T-cell (primary cell): ENCODE data around the gene SDHA. TPM values are rescaled to one million over a fixed set of nuclear protein-coding genes. Genes with fewer than 3 reads are reported as not detected.

ENCODE experiments used
- ATAC-seq, 4 experiments: fragments of 200-7000 bp in 3 of 4; fragments of 150-1000 bp in 1 of 4; cut with Tn5 transposase; replicated peaks in 1 of 4; 1 replicate in 3 of 4; 2 replicates in 1 of 4; pipeline ENCODE4 v1.10.0; 2021; ENCODE audit warnings: moderate library complexity in 3 of 4, mild to moderate bottlenecking in 2 of 4, moderate number of reproducible peaks in 1 of 4
- CTCF ChIA-PET, 2 donors: fragments of 300-600 bp; sonication (Branson Sonifier 250); formaldehyde crosslinking; loops; one replicate each; lab custom pipeline; 2022; ENCODE audit warnings: antibody characterized with exemption in 2 of 2; lab: Charles Lee
- POLR2A ChIA-PET, 2 donors: fragments of 300-600 bp; sonication (Branson Sonifier 250); formaldehyde crosslinking; loops; one replicate each; lab custom pipeline; 2022; ENCODE audit warnings: antibody characterized with exemption in 2 of 2; lab: Charles Lee
- DNase-seq, 35 experiments: peaks; one replicate each; pipeline versions ENCODE4 v3.0.0 to v3.0.0-alpha.2; 2013 to 2023
- H3K27ac ChIP-seq: one replicate; pipeline ENCODE4 v1.5.1; 2013; ENCODE audit warnings: low read length
- H3K27me3 ChIP-seq, 2 experiments: replicated peaks in 1 of 2; 1 replicate in 1 of 2; 2 replicates in 1 of 2; pipeline versions ENCODE4 v1.6.1 to v1.7.0; 2013; ENCODE audit warnings: low read length in 1 of 2, mixed read lengths in 1 of 2; ENCODE audit not compliant: control insufficient read depth in 2 of 2, insufficient read depth in 2 of 2; ENCODE audit errors: extremely low read depth in 1 of 2
- H3K36me3 ChIP-seq, 2 donors: 1 replicate in 1 of 2; 2 replicates in 1 of 2; pipeline versions ENCODE4 v1.6.1 to v1.7.0; 2013; ENCODE audit warnings: low read length in 1 of 2; ENCODE audit not compliant: control insufficient read depth in 2 of 2, insufficient read depth in 1 of 2; ENCODE audit errors: extremely low read depth in 1 of 2
- H3K4me1 ChIP-seq, 2 experiments: 1 replicate in 1 of 2; 2 replicates in 1 of 2; pipeline versions ENCODE4 v1.6.1 to v1.7.0; 2013; ENCODE audit warnings: low read length in 2 of 2, mixed read lengths in 1 of 2; ENCODE audit not compliant: insufficient read depth in 2 of 2, control insufficient read depth in 1 of 2; ENCODE audit errors: extremely low read depth in 1 of 2
- H3K4me3 ChIP-seq, 2 donors: 1 replicate in 1 of 2; 2 replicates in 1 of 2; pipeline versions ENCODE4 v1.5.1 to v1.7.0; 2013; ENCODE audit warnings: mild to moderate bottlenecking in 2 of 2, low read length in 1 of 2, moderate library complexity in 1 of 2; ENCODE audit not compliant: control insufficient read depth in 1 of 2; ENCODE audit errors: extremely low read depth in 1 of 2
- H3K9me3 ChIP-seq: 2 replicates; pipeline ENCODE4 v1.7.0; 2013
- H3K27ac Mint-ChIP-seq, 2 donors: one replicate each; pipeline ENCODE4 v1.8.0; 2020 to 2021; ENCODE audit warnings: mild to moderate bottlenecking in 2 of 2, mixed read lengths in 2 of 2
- H3K27me3 Mint-ChIP-seq, 2 donors: one replicate each; pipeline ENCODE4 v1.8.0; 2021 to 2022; ENCODE audit warnings: mixed read lengths in 2 of 2
- H3K36me3 Mint-ChIP-seq: one replicate; pipeline ENCODE4 v1.8.0; 2021; ENCODE audit warnings: mixed read lengths
- H3K4me1 Mint-ChIP-seq, 3 donors: one replicate each; pipeline ENCODE4 v1.8.0; 2020 to 2022; ENCODE audit warnings: mixed read lengths in 3 of 3, mild to moderate bottlenecking in 1 of 3
- H3K4me3 Mint-ChIP-seq, 3 donors: one replicate each; pipeline ENCODE4 v1.8.0; 2020 to 2022; ENCODE audit warnings: mild to moderate bottlenecking in 3 of 3, mixed read lengths in 3 of 3, moderate library complexity in 3 of 3
- H3K9me3 Mint-ChIP-seq, 3 donors: one replicate each; pipeline ENCODE4 v1.8.0; 2020 to 2022; ENCODE audit warnings: mixed read lengths in 3 of 3
- WGBS: methylation state at CpG from one replicate; pipeline ENCODE4 v1.1.5; 2013; ENCODE audit warnings: missing lambda C conversion rate; ENCODE audit not compliant: insufficient coverage; 5-methylcytosine and 5-hydroxymethylcytosine counted together
- total RNA-seq, 35 experiments: library from RNA in 6 of 35; stranded (reverse) in 6 of 35; fragments of 120-200 nt in 1 of 35; gene quantifications; one replicate each; pipeline versions ENCODE4 v1.2.1 to v1.2.4 and lab custom pipeline; 2013 to 2026

The SDHA gene
- total RNA-seq, 5 donors from 2014 or later (not counting 1 experiment from before 2014, with no cell fraction given): 122 to 209 (median 140) TPM

DNA sequence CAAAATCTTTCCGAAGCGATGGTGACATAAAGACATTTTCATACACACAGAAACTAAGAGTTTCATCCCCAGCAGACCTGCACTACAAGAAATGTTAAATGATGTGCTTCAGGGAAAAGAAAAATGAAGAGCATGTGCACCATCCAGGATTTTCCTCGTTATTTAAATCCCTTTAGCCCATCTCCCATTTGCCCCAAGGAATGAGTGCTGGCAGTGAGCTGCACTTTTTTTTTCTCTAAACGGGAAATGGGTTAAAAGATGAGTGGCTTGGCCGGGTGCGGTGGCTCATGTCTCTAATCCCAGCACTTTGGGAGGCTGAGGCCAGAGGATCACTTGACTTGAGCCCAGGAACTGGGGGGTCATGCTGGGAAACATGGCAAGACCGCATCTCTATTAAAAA, 33.6 kb upstream of the SDHA start:
- no peak for DNase-seq
- WGBS: 60% methylated on average over 1 of the region's 7 CpGs
- Histone ChIP-seq H3K9me3 (no peaks in the 10 kb centered on the region), H3K4me1 (peaks cover 0 to 11% of the 10 kb centered on the region in 2 experiments), H3K27me3 (peaks cover 0 to 50% of the 10 kb centered on the region in 2 experiments), H3K4me3 (no peak overlapping the region), H3K36me3 (no peaks in the 10 kb centered on the region), H3K27ac (no peak overlapping the region)
- no peak for ATAC-seq
- Mint-ChIP-seq H3K27me3 (peaks cover 6 to 24% of the 10 kb centered on the region in 2 donors), H3K4me3 (no peak overlapping the region), H3K4me1 (peaks cover 5 to 9% (median 6%) of the 10 kb centered on the region in 3 donors), H3K9me3 (no peaks in the 10 kb centered on the region), H3K36me3 (no peaks in the 10 kb centered on the region), H3K27ac (no peak overlapping the region)
- CTCF ChIA-PET: no interaction called here
- POLR2A ChIA-PET: no interaction called here

DNA sequence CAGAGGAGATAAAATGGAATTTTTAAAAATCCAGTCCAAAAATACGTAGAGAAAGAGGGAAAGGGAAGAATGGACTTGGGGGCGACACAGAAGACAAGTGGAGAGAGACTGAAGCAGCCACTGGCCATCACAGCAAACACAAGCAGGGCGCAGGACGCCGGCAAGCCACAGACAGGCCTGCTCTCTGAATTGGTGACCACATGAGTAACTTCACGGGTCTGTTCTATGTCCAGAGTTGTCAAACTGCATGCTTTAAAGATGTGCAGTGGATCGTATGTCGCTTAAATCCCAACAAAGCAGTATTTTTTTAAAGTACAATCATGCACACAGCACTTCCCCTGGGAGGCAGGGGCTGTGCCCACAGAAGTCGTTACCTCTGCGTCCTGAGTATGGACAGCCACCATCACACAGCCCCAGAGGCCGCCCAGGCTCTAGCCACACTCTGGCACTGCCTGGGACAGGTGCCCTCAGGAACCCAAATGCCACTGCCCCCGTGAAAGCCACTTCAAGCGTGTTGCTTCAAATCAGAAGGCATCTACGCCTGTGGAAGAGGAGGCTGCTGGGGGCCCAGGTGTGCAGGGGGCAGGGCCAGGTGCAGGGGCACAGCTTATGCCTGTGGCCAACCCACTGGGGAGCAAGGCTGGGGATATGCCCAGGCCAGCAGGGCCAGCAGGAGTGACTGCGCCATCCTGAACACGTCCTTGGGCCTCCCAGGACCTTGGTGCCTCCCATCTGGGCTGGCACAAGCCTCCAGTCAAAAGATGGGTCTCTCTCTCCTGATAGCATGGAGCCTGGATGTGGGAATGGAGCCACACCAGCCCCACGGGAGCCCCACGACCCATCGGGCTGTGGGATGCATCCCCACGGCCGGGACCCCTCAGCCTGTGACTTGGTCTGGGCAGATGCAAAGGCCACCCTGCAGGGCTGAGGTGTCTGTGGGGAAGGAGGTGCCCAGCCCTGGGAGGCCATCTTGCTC, 32.7 kb upstream of the SDHA start:
- peaks cover 0 to 11% of the 10 kb centered on the region in 2 experiments for H3K4me1 ChIP-seq
- H3K27me3 ChIP-seq: peaks cover 0 to 48% of the 10 kb centered on the region in 2 experiments
- Mint-ChIP-seq H3K9me3 (no peaks in the 10 kb centered on the region), H3K4me1 (peaks cover 5 to 9% (median 6%) of the 10 kb centered on the region in 3 donors), H3K27me3 (peaks cover 6 to 21% of the 10 kb centered on the region in 2 donors), H3K36me3 (no peaks in the 10 kb centered on the region), H3K4me3 (no peak overlapping the region), H3K27ac (no peak overlapping the region)
- 77% methylated on average over 17 of the region's 21 CpGs for WGBS
- H3K4me3 ChIP-seq: no peak overlapping the region
- H3K36me3 ChIP-seq: no peaks in the 10 kb centered on the region
- ATAC-seq (no peak), DNase-seq (no peak)
- POLR2A ChIA-PET: no interaction called here
- CTCF ChIA-PET: no interaction called here
- H3K27ac ChIP-seq: no peak overlapping the region
- H3K9me3 ChIP-seq: no peaks in the 10 kb centered on the region

DNA sequence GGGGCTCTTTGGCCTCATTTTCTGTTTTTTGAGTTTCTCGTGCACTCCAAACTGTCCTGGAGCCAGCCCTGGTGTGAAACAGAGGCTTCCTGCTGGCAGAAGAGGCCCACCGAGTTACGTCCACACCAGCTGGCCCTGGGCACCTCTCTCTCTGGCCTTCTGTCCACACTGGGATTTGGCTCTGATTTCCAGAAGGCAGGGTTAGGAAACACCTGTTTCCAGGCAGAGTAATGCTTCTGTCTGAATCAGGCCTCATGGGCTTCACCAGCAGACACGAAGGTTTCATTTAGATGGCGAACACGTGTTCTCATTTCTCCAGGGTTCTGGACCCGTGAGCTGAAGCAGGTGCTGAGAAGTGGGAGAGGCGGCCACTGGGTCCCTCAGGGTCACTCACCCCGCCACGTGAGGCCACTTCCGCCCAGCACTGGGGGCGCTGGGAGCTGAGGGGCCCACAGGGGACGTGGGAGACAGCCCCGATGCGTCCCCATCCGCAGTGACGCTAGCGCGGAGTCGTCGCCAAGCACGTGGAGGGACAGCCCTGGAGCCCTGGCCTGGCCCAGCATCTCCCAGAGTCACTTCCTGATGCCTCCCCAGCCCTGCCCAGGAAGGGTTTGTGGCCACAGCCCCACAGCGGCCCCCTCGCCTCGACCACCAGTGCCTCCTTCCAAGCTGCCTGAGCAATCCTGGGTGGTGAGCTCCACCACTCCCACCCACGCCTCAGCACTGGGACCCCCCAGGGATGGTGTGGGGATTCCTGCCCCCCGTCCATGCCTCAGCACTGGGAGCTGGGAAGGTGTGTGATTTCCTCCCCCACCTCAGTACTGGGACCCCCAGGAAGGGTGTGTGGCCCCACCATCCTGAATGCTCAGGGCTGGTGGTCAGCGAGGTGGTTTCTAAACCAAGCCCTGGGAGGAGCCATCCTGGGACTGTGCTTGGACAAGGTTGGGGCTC, 31.8 kb upstream of the SDHA start:
- peaks cover 0 to 17% of the 10 kb centered on the region in 2 experiments for H3K4me1 ChIP-seq
- Mint-ChIP-seq H3K4me3 (no peak overlapping the region), H3K4me1 (peaks cover 5 to 9% (median 6%) of the 10 kb centered on the region in 3 donors), H3K27me3 (peaks cover 3 to 15% of the 10 kb centered on the region in 2 donors), H3K9me3 (no peaks in the 10 kb centered on the region), H3K27ac (no peak overlapping the region), H3K36me3 (no peaks in the 10 kb centered on the region)
- CTCF ChIA-PET: no interaction called here
- POLR2A ChIA-PET: no interaction called here
- no peaks in the 10 kb centered on the region for H3K36me3 ChIP-seq
- WGBS: 87% methylated on average over 20 of the region's 28 CpGs
- H3K27me3 ChIP-seq: peaks cover 0 to 49% of the 10 kb centered on the region in 2 experiments
- no peak overlapping the region for H3K4me3 ChIP-seq
- H3K9me3 ChIP-seq: no peaks in the 10 kb centered on the region
- ATAC-seq (no peak), DNase-seq (no peak)
- no peak overlapping the region for H3K27ac ChIP-seq

DNA sequence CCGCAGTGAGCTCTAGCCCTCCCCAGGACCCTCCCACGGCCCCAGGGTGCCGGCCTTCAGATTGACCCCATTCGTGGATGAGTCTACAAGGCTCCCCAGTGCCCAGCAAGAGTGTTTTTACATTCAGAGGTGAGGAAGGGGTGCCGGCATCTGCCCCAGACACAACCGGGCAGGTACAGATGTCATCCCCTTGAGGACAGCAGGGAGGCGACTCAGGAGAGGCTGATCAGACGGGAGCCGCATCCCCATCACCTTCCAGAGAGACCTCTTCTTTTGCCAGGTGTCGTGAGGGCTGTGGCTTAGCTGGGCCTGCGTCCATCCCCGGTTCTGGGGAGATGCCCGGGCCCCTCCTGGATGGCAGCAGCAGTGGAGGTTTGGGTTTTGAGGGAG, 31.1 kb upstream of the SDHA start:
- H3K27me3 ChIP-seq: peaks cover 0 to 47% of the 10 kb centered on the region in 2 experiments
- DNase-seq (no peak), ATAC-seq (no peak)
- H3K36me3 ChIP-seq: no peaks in the 10 kb centered on the region
- Mint-ChIP-seq H3K27me3 (peaks cover 3 to 15% of the 10 kb centered on the region in 2 donors), H3K4me1 (peaks cover 5 to 9% (median 6%) of the 10 kb centered on the region in 3 donors), H3K4me3 (no peak overlapping the region), H3K36me3 (no peaks in the 10 kb centered on the region), H3K9me3 (no peaks in the 10 kb centered on the region), H3K27ac (no peak overlapping the region)
- no peak overlapping the region for H3K4me3 ChIP-seq
- no peaks in the 10 kb centered on the region for H3K9me3 ChIP-seq
- peaks cover 0 to 19% of the 10 kb centered on the region in 2 experiments for H3K4me1 ChIP-seq
- no peak overlapping the region for H3K27ac ChIP-seq
- CTCF ChIA-PET: no interaction called here
- POLR2A ChIA-PET: no interaction called here
- WGBS: 74% methylated on average over 7 of the region's 13 CpGs

DNA sequence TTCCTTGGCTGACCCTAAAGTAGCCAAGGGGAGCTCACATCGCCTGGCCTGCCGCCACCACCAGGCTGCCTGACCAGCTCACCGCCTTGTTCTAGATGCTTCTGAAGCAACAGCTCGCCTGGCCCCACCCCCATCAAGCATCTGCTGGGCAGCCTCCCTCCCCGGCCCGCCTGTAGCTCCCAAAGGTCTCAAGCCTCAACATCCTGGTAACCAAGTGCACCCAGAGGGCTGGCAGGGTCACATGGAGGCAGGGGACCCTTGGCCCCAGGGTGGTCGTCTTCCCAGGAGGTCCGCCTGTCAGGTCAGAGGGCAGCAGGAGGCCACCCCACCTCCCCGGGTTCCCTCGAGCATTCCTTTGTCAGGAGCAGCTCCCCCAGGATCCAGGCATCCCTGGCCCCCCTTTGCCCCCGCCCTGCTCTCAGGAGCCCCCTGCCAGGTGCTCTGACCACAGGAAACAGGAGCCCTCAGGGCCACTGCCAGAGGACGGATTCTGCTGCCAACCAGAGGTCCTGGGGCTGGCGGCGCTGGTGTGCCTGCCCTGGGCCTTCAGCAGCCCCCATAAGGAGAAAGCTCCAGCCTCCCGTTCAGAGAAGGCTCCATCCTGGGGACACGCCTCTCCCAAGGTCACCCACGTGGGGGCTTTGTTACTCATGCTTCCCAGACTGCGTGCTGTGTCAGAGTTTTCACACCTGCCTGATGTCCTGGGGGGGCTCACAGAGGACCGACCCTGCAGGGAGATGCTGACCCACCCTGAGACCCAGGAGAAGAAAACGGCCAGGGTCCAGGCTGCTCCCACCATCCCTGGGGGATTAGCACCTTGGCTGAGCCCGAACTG, 30.3 kb upstream of the SDHA start:
- Mint-ChIP-seq H3K9me3 (no peaks in the 10 kb centered on the region), H3K4me1 (peaks cover 5 to 9% (median 6%) of the 10 kb centered on the region in 3 donors), H3K27me3 (peaks cover 0 to 18% of the 10 kb centered on the region in 2 donors), H3K27ac (no peak overlapping the region), H3K4me3 (no peak overlapping the region), H3K36me3 (no peaks in the 10 kb centered on the region)
- no peaks in the 10 kb centered on the region for H3K36me3 ChIP-seq
- 71% methylated on average over 20 of the region's 21 CpGs for WGBS
- no peaks in the 10 kb centered on the region for H3K9me3 ChIP-seq
- peaks cover 0 to 19% of the 10 kb centered on the region in 2 experiments for H3K4me1 ChIP-seq
- ChIA-PET POLR2A (interaction anchor here in 1 of 2 donors (0.6 to 0.9 kb wide), 2 partner anchors 30 to 705 kb away, joined by 3 read pairs; partner anchors contain the start of genes BRD9, CCDC127, SDHA and TRIP13), CTCF (interaction anchor here in 1 of 2 donors (1.3 to 1.5 kb wide), 2 partner anchors 30 to 32 kb away, joined by 4 to 9 read pairs; partner anchors contain the start of genes CCDC127 and SDHA)
- H3K27me3 ChIP-seq: peaks cover 0 to 53% of the 10 kb centered on the region in 2 experiments
- no peak for DNase-seq
- no peak for ATAC-seq
- no peak overlapping the region for H3K4me3 ChIP-seq
- no peak overlapping the region for H3K27ac ChIP-seq
